PC-3 (cell line): ENCODE measurements around the gene CASKIN1.

Experiments
- EZH2 ChIP-seq: fragments of 300-600 bp; sonication (generic); IDR thresholded peaks from one replicate; pipeline ENCODE4 v1.6.1; 2017; ENCODE audit warnings: antibody characterized with exemption, mild to moderate bottlenecking, low read length; ENCODE audit not compliant: unreplicated experiment
- EZH2phosphoT487 ChIP-seq: fragments of 300-600 bp; sonication (generic); IDR thresholded peaks from 2 replicates; pipeline ENCODE4 v1.6.1; 2018; ENCODE audit warnings: mild to moderate bottlenecking, antibody characterized with exemption, low read length, borderline replicate concordance
- TF ChIP-seq, protein P1 (sequence below): fragments of 300-600 bp; sonication (generic); conservative IDR thresholded peaks from 2 replicates; pipeline ENCODE4 v1.5.1; 2017; ENCODE audit warnings: antibody characterized with exemption, low read depth, mild to moderate bottlenecking, low read length

DNA sequence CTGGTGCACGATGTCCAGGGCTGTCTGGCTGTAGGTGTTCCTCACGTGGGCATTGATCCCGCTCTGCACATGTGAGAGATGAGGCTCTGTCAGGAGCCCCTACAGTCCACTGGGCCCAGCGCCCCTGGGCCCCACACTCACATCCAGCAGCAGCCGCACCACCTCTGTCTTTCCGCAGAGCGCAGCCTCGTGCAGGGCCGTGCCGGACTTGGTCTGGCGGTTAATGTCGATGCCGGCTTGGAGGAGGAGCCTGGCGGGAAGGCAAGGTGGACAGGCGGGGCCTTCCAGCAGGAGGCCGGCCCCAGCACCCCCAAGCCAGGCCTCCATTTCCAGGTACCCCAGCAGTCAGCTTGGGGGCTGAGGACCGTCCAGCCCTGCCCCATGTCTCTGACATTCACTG lies 9.2 kb downstream of the CASKIN1 start:
- TF ChIP-seq, protein P1, sequence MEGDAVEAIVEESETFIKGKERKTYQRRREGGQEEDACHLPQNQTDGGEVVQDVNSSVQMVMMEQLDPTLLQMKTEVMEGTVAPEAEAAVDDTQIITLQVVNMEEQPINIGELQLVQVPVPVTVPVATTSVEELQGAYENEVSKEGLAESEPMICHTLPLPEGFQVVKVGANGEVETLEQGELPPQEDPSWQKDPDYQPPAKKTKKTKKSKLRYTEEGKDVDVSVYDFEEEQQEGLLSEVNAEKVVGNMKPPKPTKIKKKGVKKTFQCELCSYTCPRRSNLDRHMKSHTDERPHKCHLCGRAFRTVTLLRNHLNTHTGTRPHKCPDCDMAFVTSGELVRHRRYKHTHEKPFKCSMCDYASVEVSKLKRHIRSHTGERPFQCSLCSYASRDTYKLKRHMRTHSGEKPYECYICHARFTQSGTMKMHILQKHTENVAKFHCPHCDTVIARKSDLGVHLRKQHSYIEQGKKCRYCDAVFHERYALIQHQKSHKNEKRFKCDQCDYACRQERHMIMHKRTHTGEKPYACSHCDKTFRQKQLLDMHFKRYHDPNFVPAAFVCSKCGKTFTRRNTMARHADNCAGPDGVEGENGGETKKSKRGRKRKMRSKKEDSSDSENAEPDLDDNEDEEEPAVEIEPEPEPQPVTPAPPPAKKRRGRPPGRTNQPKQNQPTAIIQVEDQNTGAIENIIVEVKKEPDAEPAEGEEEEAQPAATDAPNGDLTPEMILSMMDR, result no peak
- no peak for TF ChIP-seq EZH2
- TF ChIP-seq EZH2phosphoT487, result no peak
